IMR-90 (cell line): ENCODE results near the gene APOBEC3B. TPM values are rescaled to one million over a fixed set of nuclear protein-coding genes. Genes with fewer than 3 reads are reported as not detected.

Experiments used
- ATAC-seq: fragments of 200-7000 bp; cut with Tn5 transposase; 2 replicates; pipeline ENCODE4 v1.9.1; 2020; ENCODE audit warnings: low read depth, mild to moderate bottlenecking, moderate library complexity
- BruUV-seq: library from RNA; stranded (reverse); fragments of 400-500 nt; replicated peaks from 2 replicates; lab custom pipeline; 2021; lab: Mats Ljungman, UMichigan
- CTCF ChIA-PET: fragments of 300-600 bp; formaldehyde crosslinking; extraction: SDS; loops from one replicate; lab custom pipeline; 2021; ENCODE audit warnings: antibody characterized with exemption; lab: Yijun Ruan, JAX
- POLR2A ChIA-PET: fragments of 300-600 bp; sonication (Branson Sonifier 250); formaldehyde crosslinking; loops from one replicate; lab custom pipeline; 2022; ENCODE audit warnings: antibody characterized with exemption; ENCODE audit not compliant: unreplicated experiment; lab: Charles Lee
- DNase-seq: peaks from one replicate; pipeline ENCODE4 v3.0.0; 2013
- H2AFZ ChIP-seq: replicated peaks from 2 replicates; pipeline ENCODE3; 2013; ENCODE audit warnings: low read length, mild to moderate bottlenecking; ENCODE audit not compliant: poor library complexity
- H2AK5ac ChIP-seq: 2 replicates; pipeline ENCODE4 v1.6.1; 2013; ENCODE audit warnings: low read depth, low read length, inconsistent platforms
- H2AK9ac ChIP-seq: replicated peaks from 2 replicates; pipeline ENCODE3; 2013; ENCODE audit warnings: mild to moderate bottlenecking, low read depth, low read length, moderate library complexity; ENCODE audit not compliant: poor library complexity
- H2BK120ac ChIP-seq: 2 replicates; pipeline ENCODE4 v1.6.1; 2013; ENCODE audit warnings: low read depth, low read length, inconsistent platforms
- H2BK15ac ChIP-seq: 3 replicates; pipeline ENCODE4 v1.6.1; 2013; ENCODE audit warnings: low read depth, low read length, inconsistent platforms
- H2BK20ac ChIP-seq: 2 replicates; pipeline ENCODE4 v1.6.1; 2013; ENCODE audit warnings: low read depth, mild to moderate bottlenecking, inconsistent platforms, low read length, moderate library complexity
- H2BK5ac ChIP-seq: 2 replicates; pipeline ENCODE4 v1.6.1; 2013; ENCODE audit warnings: mild to moderate bottlenecking, low read depth, low read length, inconsistent platforms; ENCODE audit not compliant: poor library complexity, severe bottlenecking
- H3K14ac ChIP-seq: replicated peaks from 2 replicates; pipeline ENCODE4 v1.6.1; 2013; ENCODE audit warnings: low read depth, low read length, inconsistent platforms
- H3K18ac ChIP-seq: 2 replicates; pipeline ENCODE4 v1.6.1; 2013; ENCODE audit warnings: low read depth, low read length, control low read depth
- H3K23ac ChIP-seq: 2 replicates; pipeline ENCODE4 v1.6.1; 2013; ENCODE audit warnings: low read depth, low read length, inconsistent platforms
- H3K27ac ChIP-seq: 2 replicates; pipeline ENCODE4 v1.5.1; 2013; ENCODE audit warnings: mild to moderate bottlenecking, control low read depth, low read length; ENCODE audit not compliant: insufficient read depth
- H3K27me3 ChIP-seq: 2 replicates; pipeline ENCODE4 v1.6.1; 2013; ENCODE audit warnings: low read length; ENCODE audit not compliant: control insufficient read depth, insufficient read depth
- H3K36me3 ChIP-seq: 2 replicates; pipeline ENCODE4 v1.6.1; 2013; ENCODE audit warnings: low read length, mixed read lengths; ENCODE audit not compliant: control insufficient read depth, insufficient read depth
- H3K4ac ChIP-seq: 2 replicates; pipeline ENCODE4 v1.6.1; 2013; ENCODE audit warnings: low read depth, low read length, inconsistent platforms
- H3K4me1 ChIP-seq: 2 replicates; pipeline ENCODE4 v1.6.1; 2013; ENCODE audit warnings: low read length, mixed read lengths; ENCODE audit not compliant: control insufficient read depth, insufficient read depth
- H3K4me2 ChIP-seq: 2 replicates; pipeline ENCODE4 v1.6.1; 2013; ENCODE audit warnings: low read depth, mild to moderate bottlenecking, control low read depth, low read length, moderate library complexity
- H3K4me3 ChIP-seq: 2 replicates; pipeline ENCODE4 v1.5.1; 2013; ENCODE audit warnings: low read depth, mild to moderate bottlenecking, control low read depth, low read length, moderate library complexity; ENCODE audit not compliant: insufficient read depth
- H3K56ac ChIP-seq: 2 replicates; pipeline ENCODE4 v1.6.1; 2013; ENCODE audit warnings: low read length, inconsistent platforms; ENCODE audit not compliant: insufficient read depth; ENCODE audit errors: extremely low read depth
- H3K79me1 ChIP-seq, 2 experiments: 2 replicates each; pipeline ENCODE4 v1.6.1; 2013; ENCODE audit warnings: low read length in 2 of 2, inconsistent platforms in 1 of 2, low read depth in 1 of 2
- H3K9ac ChIP-seq: 2 replicates; pipeline ENCODE4 v1.6.1; 2013; ENCODE audit warnings: low read depth, low read length, control low read depth
- H3K9me1 ChIP-seq: 2 replicates; pipeline ENCODE4 v1.6.1; 2013; ENCODE audit warnings: low read length, inconsistent platforms; ENCODE audit not compliant: insufficient read depth
- H3K9me3 ChIP-seq: 2 replicates; pipeline ENCODE4 v1.6.1; 2013; ENCODE audit warnings: low read length; ENCODE audit not compliant: control insufficient read depth, insufficient read depth
- H4K20me1 ChIP-seq: 2 replicates; pipeline ENCODE4 v1.6.1; 2013; ENCODE audit warnings: low read length, inconsistent platforms; ENCODE audit not compliant: insufficient read depth
- H4K5ac ChIP-seq: 2 replicates; pipeline ENCODE4 v1.6.1; 2013; ENCODE audit warnings: mild to moderate bottlenecking, low read depth, low read length, control low read depth
- H4K8ac ChIP-seq, 2 experiments: 2 replicates each; pipeline ENCODE4 v1.6.1; 2013; ENCODE audit warnings: low read depth in 2 of 2, low read length in 2 of 2, control low read depth in 1 of 2, inconsistent platforms in 1 of 2
- H4K91ac ChIP-seq: 2 replicates; pipeline ENCODE4 v1.6.1; 2013; ENCODE audit warnings: low read depth, low read length, inconsistent platforms; ENCODE audit not compliant: insufficient read depth
- BHLHE40 ChIP-seq: fragments of 150-350 bp; IDR thresholded peaks from 2 replicates; pipeline ENCODE4 v1.6.1; 2016; ENCODE audit warnings: mild to moderate bottlenecking, low read depth, low read length
- CEBPB ChIP-seq: IDR thresholded peaks from 2 replicates; pipeline ENCODE4 v1.6.1; 2012; ENCODE audit warnings: low read depth, low read length, improper control_type of control experiment
- CHD1 ChIP-seq: IDR thresholded peaks from 2 replicates; pipeline ENCODE4 v1.6.1; 2012; ENCODE audit warnings: low read depth, low read length, improper control_type of control experiment
- CTCF ChIP-seq: conservative IDR thresholded peaks from 2 replicates; pipeline ENCODE4 v1.5.1; 2012; ENCODE audit warnings: mild to moderate bottlenecking, low read depth, low read length, improper control_type of control experiment
- ELK1 ChIP-seq: fragments of 150-350 bp; IDR thresholded peaks from 2 replicates; pipeline ENCODE4 v1.6.1; 2016; ENCODE audit warnings: low read depth, mild to moderate bottlenecking, low read length, moderate library complexity, borderline replicate concordance
- FOS ChIP-seq: fragments of 150-350 bp; IDR thresholded peaks from 2 replicates; pipeline ENCODE4 v1.6.1; 2016; ENCODE audit warnings: low read depth, low read length
- MAFK ChIP-seq: IDR thresholded peaks from 2 replicates; pipeline ENCODE4 v1.6.1; 2012; ENCODE audit warnings: low read depth, low read length, improper control_type of control experiment
- MAZ ChIP-seq: IDR thresholded peaks from 2 replicates; pipeline ENCODE4 v1.6.1; 2012; ENCODE audit warnings: low read depth, mild to moderate bottlenecking, low read length, improper control_type of control experiment, moderate library complexity, borderline replicate concordance
- MXI1 ChIP-seq: IDR thresholded peaks from 2 replicates; pipeline ENCODE4 v1.6.1; 2012; ENCODE audit warnings: low read depth, mild to moderate bottlenecking, low read length, moderate library complexity, borderline replicate concordance
- NFE2L2 ChIP-seq: fragments of 150-350 bp; IDR thresholded peaks from 2 replicates; pipeline ENCODE4 v1.6.1; 2016; ENCODE audit warnings: low read depth, mild to moderate bottlenecking, low read length
- POLR2A ChIP-seq: IDR thresholded peaks from 2 replicates; pipeline ENCODE4 v1.6.1; 2012; ENCODE audit warnings: mild to moderate bottlenecking, low read depth, low read length
- RAD21 ChIP-seq: IDR thresholded peaks from 2 replicates; pipeline ENCODE4 v1.6.1; 2012; ENCODE audit warnings: low read length, improper control_type of control experiment
- RCOR1 ChIP-seq: IDR thresholded peaks from 2 replicates; pipeline ENCODE4 v1.6.1; 2012; ENCODE audit warnings: mild to moderate bottlenecking, low read length, improper control_type of control experiment; ENCODE audit not compliant: insufficient replicate concordance
- RFX5 ChIP-seq: IDR thresholded peaks from 2 replicates; pipeline ENCODE4 v1.8.0; 2012; ENCODE audit warnings: low read depth, mild to moderate bottlenecking, low read length, moderate library complexity
- SMC3 ChIP-seq: fragments of 150-350 bp; IDR thresholded peaks from 2 replicates; pipeline ENCODE4 v1.6.1; 2016; ENCODE audit warnings: low read depth, mild to moderate bottlenecking, antibody characterized with exemption, low read length, moderate library complexity
- USF2 ChIP-seq: fragments of 150-350 bp; IDR thresholded peaks from 2 replicates; pipeline ENCODE4 v1.6.1; 2017; ENCODE audit warnings: mild to moderate bottlenecking, antibody characterized with exemption, low read length, low read depth
- whole genome bisulfite sequencing, 2 experiments: methylation state at CpG; one replicate each; pipeline versions ENCODE4 v1.1.5 to v1.1.7; 2013; ENCODE audit warnings: missing lambda C conversion rate in 2 of 2; ENCODE audit not compliant: insufficient read length in 1 of 2; ENCODE audit errors: extremely low coverage in 2 of 2; 5-methylcytosine and 5-hydroxymethylcytosine counted together
- dilution Hi-C: fragments of 300-500 bp; cut with HindIII; formaldehyde crosslinking; loops from one replicate; pipeline ENCODE4 v1.14.3; 2018; ENCODE audit warnings: low sequenced_read_pairs; ENCODE audit not compliant: unreplicated experiment
- in situ Hi-C: fragments of 300-500 bp; cut with MboI; formaldehyde crosslinking; loops from 3 replicates; pipeline ENCODE4 v1.14.3; 2019; ENCODE audit warnings: low sequenced_read_pairs, inconsistent platforms, mixed read lengths
- intact Hi-C: fragments of 100-400 bp; cut with micrococcal nuclease; formaldehyde crosslinking; loops from 2 replicates; pipeline ENCODE4 v1.10.0; 2022
- polyA plus RNA-seq, 3 experiments: library from polyadenylated mRNA; depleted of rRNA; stranded (reverse); fragments of >200 nt; gene quantifications; 2 replicates each; pipeline ENCODE4 v1.2.3, GENCODE V29; 2012; ENCODE audit warnings: low replicate concordance in 1 of 3
- total RNA-seq: library from RNA; depleted of rRNA; stranded (reverse); fragments of >200 nt; gene quantifications from 2 replicates; pipeline ENCODE4 v1.2.3, GENCODE V29; 2012

APOBEC3B gene
- total and polyA plus RNA-seq, 2 of the 4 experiments (the other 2 are of a cell fraction) = 17.6 to 34.2 TPM

- Histone ChIP-seq H4K8ac (0 out of 4 replicates have a peak overlapping the region, but pooled peaks of 1 of the 2 experiments have one; percentile 3), H2AK9ac (no peak overlapping the region), H3K56ac (no peak overlapping the region), H3K9me3 (no peaks in the 10 kb centered on the region), H3K9me1 (peaks cover 4% of the 10 kb centered on the region), H3K4ac (no peak overlapping the region; the same call in 1 of the 2 replicates), H3K36me3 (peaks cover 14% of the 10 kb centered on the region), H2BK20ac (no peak overlapping the region), H3K27ac (no peak overlapping the region), H4K20me1 (no peaks in the 10 kb centered on the region), H4K91ac (no peak overlapping the region), H2AFZ (no peak overlapping the region), H2BK5ac (no peak overlapping the region), H3K79me1 (peaks cover 15 to 16% of the 10 kb centered on the region in 2 experiments), H3K4me3 (no peak overlapping the region), H3K9ac (no peak overlapping the region), H3K14ac (no peak overlapping the region), H3K4me1 (peaks cover 3% of the 10 kb centered on the region; the same call in 1 of the 2 replicates), H3K4me2 (peak overlapping the region; percentile 35; the same call in 1 of the 2 replicates), H2BK15ac (no peak overlapping the region), H2AK5ac (no peak overlapping the region), H3K23ac (no peak overlapping the region), H4K5ac (no peak overlapping the region), H3K27me3 (no peaks in the 10 kb centered on the region), H3K18ac (no peak overlapping the region), H2BK120ac (no peak overlapping the region)
- no peak for TF ChIP-seq RAD21
- no peak for TF ChIP-seq RFX5
- no peak for TF ChIP-seq BHLHE40
- no peak for TF ChIP-seq CTCF
- no peak for TF ChIP-seq SMC3
- no peak for TF ChIP-seq RCOR1
- no peak for TF ChIP-seq USF2
- no peak for TF ChIP-seq FOS
- no peak for TF ChIP-seq CEBPB
- TF ChIP-seq MAFK = no peak
- TF ChIP-seq POLR2A = no peak
- TF ChIP-seq CHD1 = no peak
- TF ChIP-seq ELK1 = no peak
- no peak for TF ChIP-seq NFE2L2
- no peak for TF ChIP-seq MAZ
- no peak for TF ChIP-seq MXI1
- dilution Hi-C loops (no loop called here), in situ Hi-C loops (no loop called here), intact Hi-C loops (no loop called here)
- ATAC-seq = no peak
- no TSS peak for BruUV-seq
- WGBS, 2 experiments = no CpG with 5 or more reads among the region's 7 CpGs
- DNase-seq = no peak
- POLR2A ChIA-PET = no interaction called here
- CTCF ChIA-PET = interaction anchor here (0.6 kb wide), 1 partner anchor 123 kb away, joined by 3 read pairs; no protein-coding TSS in a partner anchor
Measured at GRCh38 chr22:39041908-39042307, 59.8 kb downstream of the APOBEC3B start.
